Right renal pelvis (tissue), 4 donors: Measurements from ENCODE around the gene CDC45. TPM values are rescaled to one million over a fixed set of nuclear protein-coding genes. Genes with fewer than 3 reads are reported as not detected.
"Not testable (repeated sequence)": the region's sequence is repeated elsewhere in the genome, so short reads cannot be mapped to it uniquely, and the experiment has no call there.

Experiments
- DNase-seq, 4 donors: peaks; one replicate each; pipeline ENCODE4 v3.0.0-alpha.2; 2013; ENCODE audit warnings: low read depth in 4 of 4, low spot score in 3 of 4, missing footprints in 1 of 4
- polyA plus RNA-seq, 4 donors: library from polyadenylated mRNA; unstranded; fragments of 120-200 nt; gene quantifications; one replicate each; pipeline ENCODE4 v1.2.1, GENCODE V29; 2013; ENCODE audit not compliant: insufficient read length in 4 of 4

Gene CDC45, protein sequence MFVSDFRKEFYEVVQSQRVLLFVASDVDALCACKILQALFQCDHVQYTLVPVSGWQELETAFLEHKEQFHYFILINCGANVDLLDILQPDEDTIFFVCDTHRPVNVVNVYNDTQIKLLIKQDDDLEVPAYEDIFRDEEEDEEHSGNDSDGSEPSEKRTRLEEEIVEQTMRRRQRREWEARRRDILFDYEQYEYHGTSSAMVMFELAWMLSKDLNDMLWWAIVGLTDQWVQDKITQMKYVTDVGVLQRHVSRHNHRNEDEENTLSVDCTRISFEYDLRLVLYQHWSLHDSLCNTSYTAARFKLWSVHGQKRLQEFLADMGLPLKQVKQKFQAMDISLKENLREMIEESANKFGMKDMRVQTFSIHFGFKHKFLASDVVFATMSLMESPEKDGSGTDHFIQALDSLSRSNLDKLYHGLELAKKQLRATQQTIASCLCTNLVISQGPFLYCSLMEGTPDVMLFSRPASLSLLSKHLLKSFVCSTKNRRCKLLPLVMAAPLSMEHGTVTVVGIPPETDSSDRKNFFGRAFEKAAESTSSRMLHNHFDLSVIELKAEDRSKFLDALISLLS
- polyA plus RNA-seq: 10 to 100 TPM; 14.7 to 21.1 (median 17.4) TPM

DNA sequence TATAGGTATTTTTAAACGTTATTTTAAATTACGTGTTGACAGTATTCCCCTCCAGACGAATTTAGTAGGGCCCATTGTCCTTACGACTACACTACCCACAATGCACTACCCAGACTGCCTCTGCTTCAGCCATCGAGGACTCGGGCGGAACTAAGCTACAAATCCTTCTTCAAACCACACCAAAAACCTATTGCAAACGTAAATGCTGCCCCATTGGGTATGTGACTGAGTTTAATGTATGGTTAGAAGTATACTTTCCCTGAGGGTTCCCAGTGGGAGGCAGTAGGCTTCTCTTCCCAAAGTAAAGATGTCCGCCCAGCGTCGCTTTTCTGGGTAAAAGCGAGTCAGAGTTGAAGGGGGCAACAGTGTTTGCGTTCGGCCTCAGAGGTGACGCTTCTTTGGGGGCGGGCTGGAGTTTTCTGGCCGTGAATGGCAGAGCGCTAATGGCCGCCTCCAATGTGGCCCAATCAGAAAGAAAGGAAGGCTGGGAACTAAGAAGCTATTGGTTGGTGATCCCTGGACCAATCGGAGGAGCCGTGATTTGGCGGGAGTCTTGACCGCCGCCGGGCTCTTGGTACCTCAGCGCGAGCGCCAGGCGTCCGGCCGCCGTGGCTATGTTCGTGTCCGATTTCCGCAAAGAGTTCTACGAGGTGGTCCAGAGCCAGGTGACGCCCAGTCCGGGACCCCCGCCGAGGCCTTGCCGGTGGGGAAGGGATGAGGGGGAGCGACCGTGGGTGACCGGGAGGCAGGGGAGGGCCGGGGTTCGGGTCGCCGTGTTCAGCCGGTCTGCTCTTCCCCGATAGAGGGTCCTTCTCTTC lies at the start of gene CDC45:
Gene CDC45, plus strand, starts transcription at position 566 of the 818 bp plus-strand sequence. Its CDS starts 49 bp downstream, at position 615.
- peak; percentile 96 to 98 (median 98) for DNase-seq

DNA sequence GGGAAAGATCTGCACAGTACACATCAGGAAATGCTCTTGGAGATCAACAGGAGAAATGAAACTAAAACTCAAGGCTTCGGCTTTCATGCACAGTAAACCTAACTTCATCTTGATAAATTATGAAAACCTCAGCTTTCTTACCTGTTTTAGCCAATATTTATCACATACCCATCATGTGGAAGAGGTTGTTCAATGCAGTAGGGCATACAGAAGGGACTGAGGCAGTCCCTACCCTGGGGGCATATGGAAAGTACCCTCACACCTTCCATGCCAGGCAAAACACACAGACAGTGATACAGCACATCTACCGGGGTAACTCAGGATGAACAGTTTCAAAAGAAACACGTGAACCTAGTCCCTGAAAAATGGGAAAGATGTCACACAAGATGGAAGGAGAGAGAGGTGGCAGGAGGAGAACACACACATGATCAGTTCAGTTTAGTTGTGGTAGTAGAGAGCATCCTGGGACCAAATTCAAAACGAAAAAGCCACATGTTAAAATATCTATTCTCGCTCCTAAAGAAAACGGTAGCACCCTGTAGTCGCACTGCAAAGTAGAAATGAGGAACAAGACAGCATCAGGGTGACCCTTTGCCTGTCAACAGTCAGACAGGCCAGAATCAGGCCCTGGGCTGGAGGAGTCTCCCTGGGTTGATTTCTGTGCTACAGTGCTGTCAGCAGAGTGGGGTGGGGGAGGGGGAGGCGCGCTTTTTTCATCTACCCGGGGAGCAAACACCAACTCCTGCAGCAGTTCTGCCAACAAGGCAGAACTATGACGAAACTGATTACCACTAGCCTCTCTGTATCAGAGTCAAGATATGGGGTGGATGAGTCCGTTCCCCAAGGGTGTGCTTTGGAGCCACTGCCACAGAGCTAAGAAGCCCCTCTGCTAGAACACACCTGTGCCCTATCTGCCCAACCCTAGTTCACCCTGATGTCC lies 49.5 kb upstream of the CDC45 start:
- DNase-seq: no peak

DNA sequence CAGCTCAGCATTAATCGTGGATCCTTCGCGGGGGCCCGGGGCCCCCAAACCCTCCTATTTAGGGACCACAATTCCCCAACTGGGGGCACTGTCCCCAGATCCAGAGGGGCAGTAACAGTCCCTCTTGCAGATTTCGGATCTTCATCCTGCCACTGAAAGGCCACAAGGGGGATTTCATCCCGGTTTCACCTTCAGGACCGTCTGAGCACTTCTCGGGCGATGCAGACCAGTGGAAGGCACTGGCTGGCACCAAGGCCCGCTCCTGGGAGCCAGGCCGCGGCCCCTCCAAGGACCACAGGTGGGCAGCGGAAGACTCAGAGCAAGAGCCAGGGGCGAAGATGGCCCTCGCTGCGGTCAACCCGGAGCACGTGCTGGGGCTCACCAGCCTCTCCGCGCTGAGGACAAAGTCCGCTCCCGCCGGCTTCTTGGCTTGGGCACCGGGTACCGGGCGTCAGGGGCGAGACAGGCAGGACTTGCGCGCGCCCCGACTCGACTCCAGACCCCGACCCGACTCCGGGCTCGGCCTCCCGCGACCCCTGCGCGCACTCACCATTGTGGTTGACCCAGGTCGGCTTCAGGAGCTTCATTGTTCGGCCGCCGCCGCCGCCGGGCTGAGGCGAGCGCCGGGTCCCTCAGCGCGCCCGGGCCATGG lies 48.7 kb upstream of the CDC45 start:
- peak in 2 of 4 donors; percentile 12 to 22 for DNase-seq

DNA sequence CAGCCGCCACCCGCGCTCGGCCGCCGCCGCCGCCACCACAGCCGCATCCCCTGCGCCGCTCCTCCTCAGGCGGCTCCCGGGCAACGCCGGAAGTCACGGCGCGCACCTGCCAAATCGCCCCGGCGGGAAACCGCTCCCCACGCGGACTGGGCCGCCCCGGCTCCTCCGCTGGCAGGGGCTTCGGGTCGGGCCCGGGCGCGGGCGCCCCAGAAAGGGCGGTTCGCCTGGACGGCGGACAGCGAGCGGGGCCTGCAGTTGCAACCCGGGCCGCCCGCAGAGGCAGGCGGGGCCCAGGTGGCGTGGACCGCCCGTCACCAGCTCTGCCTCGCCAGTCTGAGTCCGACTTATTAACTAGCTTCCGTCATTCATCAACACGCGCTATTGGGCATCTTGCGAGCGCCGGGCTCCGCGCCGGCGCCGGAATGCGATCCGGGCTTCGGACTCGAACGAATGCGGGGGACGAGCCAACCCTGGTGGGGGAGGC lies 48.0 kb upstream of the CDC45 start, which contains the start of gene HIRA:
Gene HIRA, minus strand, starts transcription at position 85 of the 484 bp plus-strand sequence. CDS start 257 bp downstream, outside the sequence.
- DNase-seq: peak in 3 of 4 donors; percentile 57 to 63 (median 61)

DNA sequence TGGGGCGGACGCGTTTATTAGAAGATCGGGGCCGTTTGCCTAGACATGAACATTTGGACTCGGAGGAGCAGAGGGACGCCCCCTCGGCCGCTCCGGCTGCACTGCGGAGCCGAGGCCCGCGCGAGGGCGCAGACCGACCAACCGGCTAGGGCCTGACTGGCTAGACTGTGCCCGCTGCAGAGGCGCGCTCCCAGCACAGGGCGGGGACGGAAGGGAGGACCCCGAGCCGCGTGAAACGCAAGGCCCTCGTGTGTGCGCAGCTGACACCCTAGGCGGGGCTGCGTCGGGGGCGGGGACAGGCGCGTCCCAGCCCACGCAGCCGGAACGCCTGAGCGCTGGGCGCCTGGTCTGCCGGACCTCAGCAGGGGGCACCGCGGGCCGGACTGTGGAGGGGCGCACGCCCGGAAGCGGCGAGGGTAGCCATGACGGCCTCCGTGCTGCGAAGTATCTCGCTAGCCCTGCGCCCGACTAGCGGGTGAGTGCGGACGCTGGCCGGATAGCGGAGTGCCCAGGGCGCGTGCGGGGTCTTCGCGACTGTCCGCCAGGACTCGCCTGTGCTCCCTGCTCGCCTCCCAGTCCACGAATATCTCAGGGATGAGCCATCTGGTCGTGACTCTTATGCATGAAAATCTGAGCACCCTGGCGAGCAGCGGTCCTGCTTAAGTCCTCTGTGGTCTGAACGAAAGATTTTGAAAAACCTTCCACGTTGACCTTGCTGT lies 47.4 kb upstream of the CDC45 start, which contains the start of gene MRPL40:
Gene MRPL40, plus strand, starts transcription at position 413 of the 719 bp plus-strand sequence. Its CDS starts 10 bp downstream, at position 423.
- peak; percentile 84 to 87 (median 84) for DNase-seq

DNA sequence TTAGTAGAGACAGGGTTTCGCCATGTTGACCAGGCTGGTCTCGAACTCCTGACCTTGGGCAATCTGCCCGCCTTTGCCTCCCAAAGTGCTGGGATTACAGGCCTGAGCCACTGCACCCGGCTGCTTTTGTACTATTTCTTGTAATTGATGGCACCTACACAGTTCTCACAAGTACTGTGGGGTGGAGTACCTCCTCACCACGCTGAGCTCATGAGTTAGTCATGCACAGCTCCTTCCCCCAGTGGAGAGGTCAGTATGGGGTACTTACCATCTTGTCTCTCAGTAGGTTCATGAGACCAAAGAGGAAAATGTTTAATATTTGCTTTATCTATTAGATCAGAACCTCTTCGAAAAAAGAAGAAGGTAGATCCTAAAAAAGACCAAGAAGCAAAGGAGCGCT lies 45.3 kb upstream of the CDC45 start:
- DNase-seq: no peak

DNA sequence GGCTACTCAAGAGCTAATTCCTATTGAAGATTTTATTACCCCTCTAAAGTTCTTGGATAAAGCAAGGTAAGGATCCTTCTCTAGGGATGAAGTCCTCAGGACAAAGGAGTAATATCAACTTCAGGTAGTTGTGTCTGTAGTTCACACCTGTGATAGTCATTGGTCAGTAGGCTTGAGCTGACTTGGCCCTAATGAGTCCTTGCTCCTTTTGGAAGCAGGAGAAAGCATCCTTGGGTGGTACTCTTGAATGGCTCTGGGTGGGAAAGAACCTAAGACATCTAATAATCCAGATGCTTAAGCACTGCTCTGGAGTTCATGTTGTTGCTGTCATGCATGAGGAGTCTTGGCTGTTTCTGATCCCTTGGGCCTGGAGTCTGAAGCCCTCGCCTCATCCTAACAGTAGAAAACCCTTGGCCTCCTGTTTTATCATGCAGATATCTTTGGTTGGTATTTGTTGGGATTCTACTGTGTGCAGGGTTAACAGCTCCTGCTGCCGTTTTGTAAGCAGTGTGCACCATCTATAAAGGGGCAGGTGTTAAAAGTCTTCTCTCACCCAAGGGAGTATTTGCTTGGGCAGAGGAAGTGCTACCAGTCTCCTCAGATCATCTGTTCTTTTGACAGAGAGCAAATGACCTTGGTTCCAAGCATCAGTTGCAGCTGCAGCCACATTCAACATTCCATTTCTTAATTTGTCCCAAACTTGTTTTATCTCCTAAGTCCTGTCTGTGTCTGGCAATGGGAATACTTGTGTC lies 44.7 kb upstream of the CDC45 start:
- no peak for DNase-seq

DNA sequence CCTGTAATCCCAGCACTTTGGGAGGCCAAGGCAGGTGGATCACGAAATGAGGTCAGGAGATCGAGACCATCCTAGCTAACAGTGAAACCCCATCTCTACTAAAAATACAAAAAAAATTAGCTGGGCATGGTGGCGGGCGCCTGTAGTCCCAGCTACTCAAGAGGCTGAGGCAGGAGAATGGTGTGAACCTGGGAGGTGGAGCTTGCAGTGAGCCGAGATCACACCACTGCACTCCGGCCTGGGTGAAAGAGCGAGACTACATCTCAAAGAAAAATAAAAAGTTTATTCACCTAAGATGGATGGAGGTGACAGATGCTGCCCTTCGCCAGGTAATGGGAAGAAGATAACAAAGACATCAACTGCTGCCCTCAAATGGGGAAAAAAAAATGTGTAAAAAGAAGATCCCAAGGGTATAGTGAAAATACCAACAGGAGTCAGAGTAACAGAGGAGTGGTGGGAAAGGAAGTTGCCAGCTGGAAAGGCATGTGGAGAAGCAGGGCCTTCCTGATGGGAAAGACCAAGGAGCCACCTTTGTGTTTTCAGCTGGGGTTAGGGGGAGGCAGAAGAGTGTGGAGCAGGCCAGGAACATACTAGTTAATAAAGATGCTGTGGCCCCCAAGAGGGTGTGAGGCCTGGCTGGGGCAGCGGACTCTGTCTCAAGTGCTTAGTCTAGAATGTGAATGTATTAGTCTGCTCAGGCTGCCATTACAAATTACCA lies 43.1 kb upstream of the CDC45 start:
- not testable (repeated sequence) for DNase-seq

DNA sequence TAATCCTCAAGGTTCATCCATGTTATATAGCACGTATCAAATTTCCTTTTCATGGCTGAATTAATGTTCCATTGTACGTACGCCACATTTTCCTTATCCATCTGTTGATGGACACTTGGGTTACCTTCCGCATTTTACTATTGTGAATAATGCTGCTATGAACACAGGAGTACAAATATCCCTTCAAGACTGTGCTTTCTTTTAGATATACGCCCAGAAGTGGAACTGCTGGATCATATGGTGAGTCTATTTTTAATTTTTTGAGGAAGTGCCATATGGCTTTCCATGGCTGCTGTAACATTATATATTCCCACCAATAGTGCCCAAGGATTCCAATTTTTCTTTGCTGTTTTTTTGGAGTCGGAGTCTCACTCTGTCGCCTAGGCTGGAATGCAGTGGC lies 41.4 kb upstream of the CDC45 start:
- DNase-seq: no peak

DNA sequence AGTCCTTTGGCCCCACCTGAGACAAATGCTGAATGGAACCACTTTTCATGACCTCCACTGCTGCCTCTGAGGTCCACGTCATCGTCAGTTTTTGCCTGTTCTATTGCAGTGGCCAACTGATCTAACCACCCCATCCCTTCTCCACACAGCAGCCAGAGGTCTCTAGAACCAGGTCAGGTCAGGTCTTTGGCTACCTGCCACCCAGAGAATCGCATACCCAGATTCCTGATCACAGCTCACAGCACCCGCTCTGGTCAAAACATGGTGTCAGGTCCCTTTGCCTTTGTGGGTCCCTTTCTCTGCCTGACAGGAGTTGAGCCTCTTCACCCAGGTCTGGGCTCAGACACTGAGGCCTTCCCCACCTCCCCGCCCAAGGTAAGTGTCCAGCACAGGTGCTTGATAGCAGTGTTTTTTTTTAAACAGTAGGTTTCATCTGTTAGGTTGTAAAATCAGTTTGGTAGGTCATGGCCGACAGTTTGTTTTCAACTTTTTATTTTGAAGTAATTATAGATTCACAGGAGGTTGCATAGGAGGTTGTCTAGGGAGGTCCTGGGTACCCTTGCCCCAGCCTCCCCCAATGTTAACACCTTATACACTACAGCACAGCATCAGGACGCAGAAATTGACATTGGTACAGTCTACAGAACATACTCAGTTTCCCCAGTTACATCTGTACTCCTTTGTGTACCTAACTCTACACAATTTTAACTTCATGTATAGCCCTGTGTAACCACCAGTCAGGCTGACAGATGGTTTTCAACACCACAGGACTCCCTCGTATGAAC lies 39.1 kb upstream of the CDC45 start:
- DNase-seq: no peak

DNA sequence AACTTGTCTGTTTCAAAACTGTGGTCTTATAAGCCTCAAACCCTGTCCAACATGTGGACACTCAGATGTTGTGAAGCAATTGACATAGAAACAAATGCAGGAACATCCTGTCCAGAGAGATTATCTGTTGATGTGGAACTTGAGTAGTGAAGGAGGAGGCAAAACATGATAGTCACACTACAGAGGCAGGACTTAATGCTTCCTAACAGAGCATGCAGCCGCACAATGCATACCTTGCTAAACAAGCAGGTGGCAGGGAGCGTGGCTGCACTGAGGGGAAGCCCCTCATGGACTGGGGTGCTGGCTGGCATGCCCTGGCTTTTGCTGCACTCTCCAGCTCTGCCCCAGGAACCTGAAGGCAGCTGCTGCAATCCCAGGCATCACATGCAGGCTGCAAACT lies 37.6 kb upstream of the CDC45 start:
- no peak for DNase-seq

DNA sequence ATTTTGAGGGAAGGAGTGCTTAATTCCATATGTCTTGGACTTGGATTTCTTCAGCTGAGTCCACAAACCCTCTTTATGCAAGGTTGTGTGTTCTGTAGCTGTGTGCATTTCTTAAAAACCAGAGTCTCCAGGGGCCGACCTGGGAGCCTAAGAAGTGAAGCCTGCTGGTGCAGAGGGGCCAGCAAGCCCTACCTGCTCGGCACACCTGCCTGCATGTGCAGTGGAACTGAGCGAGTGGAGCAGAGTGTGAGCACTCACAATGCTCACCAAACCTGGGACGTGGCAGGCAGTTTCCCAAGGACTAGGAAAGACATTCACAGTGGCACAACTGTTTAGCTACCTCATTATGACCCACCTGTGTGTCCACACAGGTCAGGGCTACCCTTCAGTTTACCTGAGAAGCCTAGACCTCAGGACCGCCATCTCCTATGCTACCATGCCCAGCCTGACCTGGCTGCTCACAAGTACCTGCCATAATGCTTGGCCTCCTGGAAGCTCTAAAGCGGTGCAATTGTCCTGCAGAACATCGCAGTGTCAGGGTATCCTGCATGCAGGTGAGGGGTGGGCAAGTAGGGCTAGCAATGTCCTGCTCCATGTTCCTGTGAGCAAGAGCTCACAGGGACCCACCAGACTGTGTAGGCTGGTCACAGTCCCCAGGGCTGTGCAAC lies 36.0 kb upstream of the CDC45 start:
- DNase-seq: no peak

DNA sequence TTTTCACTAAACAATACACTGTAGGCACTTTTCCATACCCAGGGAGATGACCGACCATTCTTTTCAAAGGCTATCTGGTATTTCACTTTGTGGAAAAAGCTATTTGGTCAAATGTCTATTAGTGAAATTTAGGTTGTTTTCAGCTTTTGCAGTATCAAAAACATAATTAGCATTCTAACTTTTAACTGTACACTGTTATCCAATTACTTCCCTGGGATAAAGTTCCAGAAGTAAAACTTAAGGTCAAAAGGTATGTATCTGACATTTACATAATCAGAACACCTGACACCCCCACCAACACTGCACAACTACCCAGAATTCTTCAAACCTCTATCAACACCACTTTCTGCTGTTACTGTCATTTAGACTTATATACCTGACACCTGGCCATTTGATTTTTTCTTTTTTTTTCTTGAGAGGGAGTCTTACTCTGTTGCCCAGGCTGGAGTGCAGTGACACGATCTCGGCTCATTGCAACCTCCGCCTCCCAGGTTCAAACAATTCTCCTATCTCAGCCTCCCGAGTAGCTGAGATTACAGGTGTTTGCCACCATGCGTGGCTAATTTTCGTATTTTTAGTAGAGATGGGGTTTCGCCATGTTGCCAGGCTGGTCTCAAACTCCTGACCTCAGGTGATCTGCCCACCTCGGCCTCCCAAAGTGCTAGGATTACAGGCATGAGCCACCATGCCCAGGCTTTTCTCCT lies 34.3 kb upstream of the CDC45 start:
- not testable (repeated sequence) for DNase-seq

DNA sequence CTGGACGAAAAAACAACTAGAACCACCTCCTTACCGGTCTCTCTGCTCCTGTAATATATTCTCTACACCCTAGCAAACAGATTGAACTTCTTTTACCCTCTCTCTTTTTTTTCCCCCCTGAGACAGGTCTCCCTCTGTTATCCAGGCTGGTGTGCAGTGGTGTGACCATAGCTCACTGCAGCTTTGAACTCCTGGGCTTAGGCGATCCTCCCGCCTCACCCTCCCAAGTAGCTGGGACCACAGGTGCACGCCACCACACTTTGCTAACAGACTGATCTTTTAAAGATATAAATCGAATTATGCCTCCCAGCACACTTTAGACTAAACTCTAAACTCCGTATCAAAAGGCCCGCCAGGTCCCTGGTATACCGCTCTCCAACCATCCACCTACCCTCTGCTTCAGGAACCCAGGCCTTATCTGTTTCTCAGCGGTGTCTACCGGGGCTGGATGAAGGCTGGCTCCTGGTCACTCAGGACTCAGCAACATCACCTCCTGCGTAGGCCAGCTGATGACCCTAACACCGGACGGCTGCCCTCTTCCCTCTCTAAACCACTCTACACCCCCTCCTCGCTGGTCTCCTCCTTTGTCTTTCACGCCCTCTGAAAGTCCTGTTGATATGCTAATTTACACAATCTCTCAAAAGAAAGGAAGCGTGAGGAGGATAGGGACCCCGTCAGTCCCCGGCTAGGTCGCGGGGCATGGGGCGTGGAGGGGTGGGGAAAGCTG lies 33.0 kb upstream of the CDC45 start:
- DNase-seq: no peak
